Endodermal cell (in vitro differentiated cells): ENCODE data around the gene PTH2. TPM values are rescaled to one million over a fixed set of nuclear protein-coding genes. Genes with fewer than 3 reads are reported as not detected.

ENCODE experiments used
- DNase-seq: peaks from one replicate; pipeline ENCODE4 v3.0.0-alpha.2; 2017
- H3K27ac ChIP-seq: 2 replicates; pipeline ENCODE4 v1.5.1; 2013; ENCODE audit warnings: mild to moderate bottlenecking, low read depth, low read length, moderate library complexity
- H3K27me3 ChIP-seq: 2 replicates; pipeline ENCODE4 v1.6.1; 2013; ENCODE audit warnings: mild to moderate bottlenecking, low read length, moderate library complexity; ENCODE audit not compliant: insufficient read depth, control insufficient read depth, poor library complexity, severe bottlenecking
- H3K36me3 ChIP-seq: 2 replicates; pipeline ENCODE4 v1.7.0; 2013; ENCODE audit warnings: mild to moderate bottlenecking, low read length, moderate library complexity; ENCODE audit not compliant: control insufficient read depth, insufficient read depth
- H3K4me1 ChIP-seq: one replicate; pipeline ENCODE4 v1.7.0; 2013; ENCODE audit warnings: low read length; ENCODE audit not compliant: control insufficient read depth, insufficient read depth
- H3K4me3 ChIP-seq: 2 replicates; pipeline ENCODE4 v1.5.1; 2013; ENCODE audit warnings: mild to moderate bottlenecking, low read length, moderate library complexity
- H3K9ac ChIP-seq: 2 replicates; pipeline ENCODE4 v1.6.1; 2013; ENCODE audit warnings: mild to moderate bottlenecking, low read length, moderate library complexity; ENCODE audit not compliant: poor library complexity, severe bottlenecking; ENCODE audit errors: extremely low read depth
- H3K9me3 ChIP-seq: 2 replicates; pipeline ENCODE4 v1.6.1; 2013; ENCODE audit warnings: mild to moderate bottlenecking, low read length, moderate library complexity; ENCODE audit not compliant: control insufficient read depth
- H3K27ac Mint-ChIP-seq: 2 replicates; pipeline ENCODE4 v1.8.0; 2020; ENCODE audit warnings: mixed read lengths
- H3K27me3 Mint-ChIP-seq: 2 replicates; pipeline ENCODE4 v1.8.0; 2021; ENCODE audit warnings: mild to moderate bottlenecking, mixed read lengths; ENCODE audit not compliant: insufficient read depth
- H3K36me3 Mint-ChIP-seq: 2 replicates; pipeline ENCODE4 v1.8.0; 2020; ENCODE audit warnings: low read depth, mixed read lengths
- H3K4me1 Mint-ChIP-seq: 2 replicates; pipeline ENCODE4 v1.8.0; 2020; ENCODE audit warnings: mixed read lengths
- H3K4me3 Mint-ChIP-seq: 2 replicates; pipeline ENCODE4 v1.8.0; 2020; ENCODE audit warnings: mild to moderate bottlenecking, moderate library complexity, mixed read lengths
- H3K9me3 Mint-ChIP-seq: 2 replicates; pipeline ENCODE4 v1.8.0; 2020; ENCODE audit warnings: mild to moderate bottlenecking, mixed read lengths
- CTCF ChIP-seq: fragments of 200-600 bp; sonication (generic); conservative IDR thresholded peaks from 2 replicates; pipeline ENCODE4 v1.5.0; 2021; ENCODE audit warnings: antibody characterized with exemption, mild to moderate bottlenecking
- WGBS, 2 experiments: methylation state at CpG; one replicate each; pipeline versions ENCODE4 v1.1.5 to v1.1.7; 2013; ENCODE audit warnings: missing lambda C conversion rate in 2 of 2, mixed read lengths in 1 of 2; ENCODE audit not compliant: insufficient coverage in 1 of 2, insufficient read length in 1 of 2; 5-methylcytosine and 5-hydroxymethylcytosine counted together
- total RNA-seq, 2 donors: library from RNA; stranded (reverse); fragmentation: NEBNext Ultra II Directional in 1 of 2; extraction: Animal tissue kit (Norgen Biotek cat#: 25700) in 1 of 2; gene quantifications; 2 replicates in 1 of 2; 3 replicates in 1 of 2; pipeline ENCODE4 v1.2.1, GENCODE V29; 2021

Gene PTH2
- total RNA-seq, 2 donors from 2014 or later: not detected

- no peaks in the 10 kb centered on the region for H3K36me3 Mint-ChIP-seq
- Histone ChIP-seq H3K9ac (no peak overlapping the region), H3K9me3 (no peaks in the 10 kb centered on the region), H3K27me3 (peaks cover 79% of the 10 kb centered on the region), H3K4me3 (no peak overlapping the region), H3K27ac (no peak overlapping the region), H3K36me3 (no peaks in the 10 kb centered on the region), H3K4me1 (no peaks in the 10 kb centered on the region)
- WGBS, 2 experiments: 75 to 100% methylated on average over 1 of the region's 6 CpGs
- no peak overlapping the region for H3K27ac Mint-ChIP-seq
- H3K4me1 Mint-ChIP-seq: no peaks in the 10 kb centered on the region
- H3K27me3 Mint-ChIP-seq: peaks cover 79% of the 10 kb centered on the region
- H3K9me3 Mint-ChIP-seq: peaks cover 9% of the 10 kb centered on the region
- H3K4me3 Mint-ChIP-seq: no peak overlapping the region
- no peak for DNase-seq
- no peak for TF ChIP-seq CTCF
These were observed 16.6 kb upstream of the PTH2 start for GRCh38 chr19:49439836-49440235.

- no peak for TF ChIP-seq CTCF
- H3K4me3 ChIP-seq: no peak overlapping the region
- H3K36me3 ChIP-seq: no peaks in the 10 kb centered on the region
- 24 to 28% methylated on average over 3 to 5 of the region's 6 CpGs for WGBS, 2 experiments
- Mint-ChIP-seq H3K4me1 (no peaks in the 10 kb centered on the region), H3K9me3 (peaks cover 9% of the 10 kb centered on the region), H3K27ac (no peak overlapping the region), H3K4me3 (no peak overlapping the region), H3K27me3 (peaks cover 94% of the 10 kb centered on the region), H3K36me3 (no peaks in the 10 kb centered on the region)
- no peak overlapping the region for H3K27ac ChIP-seq
- no peaks in the 10 kb centered on the region for H3K9me3 ChIP-seq
- H3K27me3 ChIP-seq: peaks cover 94% of the 10 kb centered on the region
- H3K4me1 ChIP-seq: no peaks in the 10 kb centered on the region
- H3K9ac ChIP-seq: no peak overlapping the region
- DNase-seq: no peak
These were observed 15.0 kb upstream of the PTH2 start for GRCh38 chr19:49438261-49438660.

- Histone ChIP-seq H3K27ac (no peak overlapping the region), H3K9me3 (no peaks in the 10 kb centered on the region), H3K4me3 (no peak overlapping the region), H3K27me3 (peaks cover 100% of the 10 kb centered on the region), H3K9ac (no peak overlapping the region), H3K4me1 (no peaks in the 10 kb centered on the region), H3K36me3 (no peaks in the 10 kb centered on the region)
- 34 to 43% methylated on average over 7 to 8 of the region's 8 CpGs for WGBS, 2 experiments
- H3K27me3 Mint-ChIP-seq: peaks cover 98% of the 10 kb centered on the region
- no peak for DNase-seq
- H3K4me3 Mint-ChIP-seq: no peak overlapping the region
- H3K4me1 Mint-ChIP-seq: no peaks in the 10 kb centered on the region
- peaks cover 10% of the 10 kb centered on the region for H3K9me3 Mint-ChIP-seq
- no peak overlapping the region for H3K27ac Mint-ChIP-seq
- no peak for TF ChIP-seq CTCF
- H3K36me3 Mint-ChIP-seq: peaks cover 1% of the 10 kb centered on the region
These were observed 14.0 kb upstream of the PTH2 start for GRCh38 chr19:49437231-49437630.
